K562 (cell line): Measurements from ENCODE around the gene PPP4C. TPM values are rescaled to one million over a fixed set of nuclear protein-coding genes. Genes with fewer than 3 reads are reported as not detected.

Experiments used
- ATF1 ChIP-seq, 2 experiments: fragments of 450-650 bp in 1 of 2; IDR thresholded peaks; 2 replicates each; pipeline ENCODE4 v1.6.1; 2016; ENCODE audit warnings: missing compliant biosample characterization in 1 of 2, missing genetic modification characterization in 1 of 2
- CTCF ChIP-seq, 3 experiments: IDR thresholded peaks in 2 of 3; conservative IDR thresholded peaks in 1 of 3; 2 replicates each; pipeline ENCODE4 v1.5.1; 2011 to 2012; ENCODE audit warnings: low read length in 3 of 3, mild to moderate bottlenecking in 3 of 3, control low read depth in 2 of 3, improper control_type of control experiment in 1 of 3, inconsistent platforms in 1 of 3, low read depth in 1 of 3, mixed read lengths in 1 of 3, moderate library complexity in 1 of 3; ENCODE audit not compliant: insufficient read depth in 2 of 3
- DACH1 ChIP-seq: fragments of 450-650 bp; IDR thresholded peaks from 2 replicates; pipeline ENCODE4 v1.6.1; 2018; ENCODE audit not compliant: partially characterized antibody
- HDGF ChIP-seq: fragments of 450-650 bp; IDR thresholded peaks from 2 replicates; pipeline ENCODE4 v1.6.1; 2016
- L3MBTL2 ChIP-seq: fragments of 450-650 bp; IDR thresholded peaks from 2 replicates; pipeline ENCODE4 v1.6.1; 2016; ENCODE audit warnings: mild to moderate bottlenecking, moderate library complexity
- LEF1 ChIP-seq: fragments of 450-650 bp; IDR thresholded peaks from 2 replicates; pipeline ENCODE4 v1.6.1; 2016; ENCODE audit warnings: mild to moderate bottlenecking
- MAFG ChIP-seq: fragments of 450-650 bp; conservative IDR thresholded peaks from 2 replicates; pipeline ENCODE4 v1.6.1; 2016; ENCODE audit warnings: missing genetic modification characterization, missing compliant biosample characterization
- MCM7 ChIP-seq, 2 experiments: fragments of 450-650 bp; IDR thresholded peaks; 2 replicates each; pipeline ENCODE4 v1.6.1; 2016 to 2018
- MYC ChIP-seq, 2 experiments: fragments of 250-450 bp in 1 of 2; sonication (Bioruptor Pico) in 1 of 2; IDR thresholded peaks; 2 replicates each; pipeline versions ENCODE4 v1.5.1 to v1.6.1; 2012 to 2021; ENCODE audit warnings: low read depth in 2 of 2, borderline replicate concordance in 1 of 2, improper control_type of control experiment in 1 of 2, low read length in 1 of 2, mild to moderate bottlenecking in 1 of 2, moderate library complexity in 1 of 2
- MYNN ChIP-seq, 2 experiments: sonication (generic); formaldehyde crosslinking in 1 of 2; IDR thresholded peaks; 2 replicates each; pipeline versions ENCODE4 v1.5.0 to v1.6.1; 2016 to 2020; ENCODE audit warnings: antibody characterized with exemption in 1 of 2, missing genetic modification reagents in 1 of 2
- PPARD ChIP-seq: fragments of 250-450 bp; sonication (Bioruptor Pico); IDR thresholded peaks from 2 replicates; pipeline ENCODE4 v1.8.0; 2022; ENCODE audit warnings: inconsistent platforms, mild to moderate bottlenecking, moderate library complexity
- PRDM10 ChIP-seq: fragments of 450-650 bp; IDR thresholded peaks from 2 replicates; pipeline ENCODE4 v1.6.1; 2018; ENCODE audit not compliant: partially characterized antibody
- RAD21 ChIP-seq, 2 experiments: fragments of 250-450 bp in 1 of 2; fragments of 450-650 bp in 1 of 2; sonication (Bioruptor Pico) in 1 of 2; formaldehyde crosslinking in 1 of 2; IDR thresholded peaks in 1 of 2; conservative IDR thresholded peaks in 1 of 2; 2 replicates each; pipeline versions ENCODE4 v1.4.0 to v1.8.0; 2020 to 2022; ENCODE audit warnings: mild to moderate bottlenecking in 2 of 2, moderate library complexity in 1 of 2
- RBFOX2 ChIP-seq: fragments of 200-400 bp; formaldehyde crosslinking; IDR thresholded peaks from 2 replicates; pipeline ENCODE4 v1.6.1; 2017; ENCODE audit warnings: low read depth, mild to moderate bottlenecking, low read length, moderate library complexity
- RBM25 ChIP-seq: fragments of 200-400 bp; formaldehyde crosslinking; IDR thresholded peaks from 2 replicates; pipeline ENCODE4 v1.6.1; 2018; ENCODE audit warnings: low read length, low read depth, moderate library complexity; ENCODE audit not compliant: severe bottlenecking
- TEAD4 ChIP-seq, 2 experiments: sonication (generic) in 1 of 2; formaldehyde crosslinking in 1 of 2; IDR thresholded peaks; 2 replicates each; pipeline versions ENCODE4 v1.6.1 to v1.8.0; 2012 to 2022; ENCODE audit warnings: borderline replicate concordance in 1 of 2, inconsistent platforms in 1 of 2, low read length in 1 of 2, mild to moderate bottlenecking in 1 of 2, missing genetic modification reagents in 1 of 2
- polyA plus RNA-seq, 8 experiments: library from polyadenylated mRNA; depleted of rRNA in 4 of 8; stranded (reverse) in 5 of 8; unstranded in 3 of 8; fragments of >200 nt; fragmentation: Nextera tagmentation in 2 of 8; fragmentation: Illumina TruSeq in 1 of 8; extraction: Ambion mirVana in 2 of 8; extraction: Trizol in 1 of 8; gene quantifications; 2 replicates each; pipeline versions ENCODE4 v1.2.1 to v1.2.3, GENCODE V29; 2011 to 2014; ENCODE audit warnings: inconsistent platforms in 1 of 8, missing spikeins in 1 of 8
- total RNA-seq, 7 experiments: library from RNA; depleted of rRNA in 6 of 7; stranded (reverse); fragments of >200 nt in 6 of 7; fragmentation: Illumina TruSeq in 2 of 7; extraction: Trizol in 2 of 7; gene quantifications; 2 replicates each; pipeline versions ENCODE4 v1.2.1 to v1.2.3, GENCODE V29; 2011 to 2021; ENCODE audit warnings: low replicate concordance in 1 of 7
- TF ChIP-seq, protein P1 (sequence below): fragments of 250-450 bp; sonication (Bioruptor Pico); IDR thresholded peaks from 2 replicates; pipeline ENCODE4 v1.5.0; 2020; ENCODE audit warnings: mild to moderate bottlenecking

PPP4C gene
- total and polyA plus RNA-seq, 9 of the 15 experiments (the other 6 are each of a cell fraction or from before 2014, with no cell fraction given), result 3.5 to 183 (median 131) TPM

GRCh38 chr16:30063893-30064728, 11.7 kb upstream of the PPP4C start (continued):
- no peak for TF ChIP-seq ATF1 (CRISPR knock-in tag; IDR thresholded peaks at IDR 0.05)
- TF ChIP-seq ATF1 (tag; IDR thresholded peaks at IDR 0.05), result peak; percentile 73
- peak; percentile 49 to 56 for TF ChIP-seq RAD21 (CRISPR knock-in tag; conservative IDR thresholded peaks at IDR 0.05 in 1 of 2, IDR thresholded peaks at IDR 0.05 in 1 of 2)
- TF ChIP-seq CTCF (IDR thresholded peaks at IDR 0.05 in 2 of 3, conservative IDR thresholded peaks at IDR 0.05 in 1 of 3; ENCODE audit: insufficient read depth in 2 of 3, low read depth in 1 of 3, low read length in 3 of 3), result peak; percentile 48 to 57 (median 50); a peak in 5 of 6 replicates
- peak; percentile 73 for TF ChIP-seq MYC (IDR thresholded peaks at IDR 0.05; ENCODE audit: low read depth, low read length)
- no peak for TF ChIP-seq MYC (CRISPR knock-in tag; IDR thresholded peaks at IDR 0.05; ENCODE audit: borderline replicate concordance, low read depth)
- no peak for TF ChIP-seq RBM25
- no peak for TF ChIP-seq MCM7 (IDR thresholded peaks at IDR 0.05)
- TF ChIP-seq TEAD4 (IDR thresholded peaks at IDR 0.05; ENCODE audit: low read length), result 0 out of 2 replicates have a peak, but pooled peaks have one; percentile 27
- no peak for TF ChIP-seq TEAD4 (CRISPR knock-in tag; IDR thresholded peaks at IDR 0.05; ENCODE audit: borderline replicate concordance)
- TF ChIP-seq MYNN (IDR thresholded peaks at IDR 0.05), result peak; percentile 54; the same call in 1 of the 2 replicates
- TF ChIP-seq MYNN (CRISPR knock-in tag; IDR thresholded peaks at IDR 0.05), result no peak
- TF ChIP-seq PRDM10, result peak; percentile 67
- 0 out of 2 replicates have a peak, but pooled peaks have one; percentile 37 for TF ChIP-seq RBFOX2
- TF ChIP-seq, protein P1, sequence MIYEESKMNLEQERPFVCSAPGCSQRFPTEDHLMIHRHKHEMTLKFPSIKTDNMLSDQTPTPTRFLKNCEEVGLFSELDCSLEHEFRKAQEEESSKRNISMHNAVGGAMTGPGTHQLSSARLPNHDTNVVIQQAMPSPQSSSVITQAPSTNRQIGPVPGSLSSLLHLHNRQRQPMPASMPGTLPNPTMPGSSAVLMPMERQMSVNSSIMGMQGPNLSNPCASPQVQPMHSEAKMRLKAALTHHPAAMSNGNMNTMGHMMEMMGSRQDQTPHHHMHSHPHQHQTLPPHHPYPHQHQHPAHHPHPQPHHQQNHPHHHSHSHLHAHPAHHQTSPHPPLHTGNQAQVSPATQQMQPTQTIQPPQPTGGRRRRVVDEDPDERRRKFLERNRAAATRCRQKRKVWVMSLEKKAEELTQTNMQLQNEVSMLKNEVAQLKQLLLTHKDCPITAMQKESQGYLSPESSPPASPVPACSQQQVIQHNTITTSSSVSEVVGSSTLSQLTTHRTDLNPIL (CRISPR knock-in tag), result no peak
- TF ChIP-seq LEF1, result no peak
- TF ChIP-seq L3MBTL2, result peak; percentile 68
- no peak for TF ChIP-seq DACH1
- peak; percentile 84; the same call in 1 of the 2 replicates for TF ChIP-seq HDGF
- TF ChIP-seq MAFG (tag), result no peak
- TF ChIP-seq PPARD, result no peak
